NCI-H187 (cell line): ENCODE results near the gene COL4A1.
A peak's percentile ranks its signal among the peaks of the same experiment; 100 is the strongest.

Experiments used
- DNase-seq, 2 experiments: peaks; one replicate each; lab custom pipeline; 2025; lab: John Stamatoyannopoulos, UW

Gene COL4A1

DNA sequence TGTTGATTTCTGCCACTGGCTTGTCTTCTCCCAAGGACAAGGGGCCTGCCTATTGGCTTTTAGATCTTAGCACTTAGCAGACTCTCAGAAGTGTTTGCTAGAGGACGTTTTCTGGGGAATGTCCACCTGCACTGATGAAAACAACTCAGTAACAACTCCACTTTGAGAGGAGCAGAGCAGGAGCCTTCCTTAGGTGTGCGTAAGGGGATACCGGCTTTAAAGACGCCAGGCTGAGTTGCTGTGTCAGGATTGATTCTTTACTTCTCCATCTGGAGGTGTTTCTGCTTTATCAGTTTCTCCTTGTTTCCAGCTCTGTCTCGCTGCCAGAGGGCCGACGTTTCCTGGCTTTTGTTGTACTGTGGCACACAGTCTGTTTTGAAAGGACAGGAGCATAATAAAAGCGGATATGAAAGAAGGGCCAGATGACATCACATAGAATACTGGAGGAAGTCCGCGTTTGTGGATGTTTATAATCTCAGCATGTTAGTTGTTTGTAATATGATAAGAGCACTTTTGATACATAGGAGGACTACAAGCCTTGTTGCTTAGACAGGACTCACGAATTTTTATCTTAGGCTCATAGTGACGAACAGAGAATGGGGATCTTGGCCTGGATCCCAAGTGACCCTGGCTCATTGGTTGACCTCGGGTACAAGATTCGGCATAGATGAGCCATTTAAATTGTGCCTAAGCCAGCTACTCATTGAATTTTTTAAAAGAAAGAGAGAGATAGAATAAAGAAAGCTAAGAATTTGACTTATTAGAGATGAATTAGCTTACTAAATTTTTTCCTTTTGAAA lies 34.7 kb upstream of the COL4A1 start:
- DNase-seq, result no peak

DNA sequence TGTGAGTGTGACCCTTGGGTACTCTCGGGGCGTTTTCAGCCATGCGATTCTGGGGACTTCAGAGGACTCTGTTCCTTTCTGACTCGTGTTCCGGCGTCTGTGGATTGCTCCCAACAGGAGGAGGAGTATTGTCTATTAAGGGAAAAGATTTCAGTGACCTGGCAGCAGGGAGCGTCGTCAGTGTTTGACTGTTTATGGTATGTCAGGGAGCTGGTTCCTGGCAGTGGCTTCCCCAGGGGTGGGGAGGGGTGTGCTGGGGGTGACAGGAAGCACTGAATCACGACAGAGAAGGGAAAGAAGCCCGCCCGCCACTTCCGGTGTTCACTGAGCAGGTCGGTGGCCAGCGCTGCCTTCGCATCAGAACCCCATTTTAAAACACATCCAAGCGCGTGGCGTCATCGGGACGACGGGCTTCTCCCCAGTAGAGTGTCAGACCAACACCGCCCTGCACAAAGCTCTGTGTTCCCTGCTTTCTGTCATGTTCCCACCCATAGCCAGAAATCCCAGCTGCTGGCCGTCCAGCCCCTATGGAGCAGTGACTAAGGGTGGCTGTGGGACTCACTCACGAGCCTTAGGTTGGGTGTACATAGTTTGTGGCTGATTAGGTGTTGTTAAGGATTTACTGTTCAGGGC lies 34.0 kb upstream of the COL4A1 start:
- DNase-seq, result no peak

DNA sequence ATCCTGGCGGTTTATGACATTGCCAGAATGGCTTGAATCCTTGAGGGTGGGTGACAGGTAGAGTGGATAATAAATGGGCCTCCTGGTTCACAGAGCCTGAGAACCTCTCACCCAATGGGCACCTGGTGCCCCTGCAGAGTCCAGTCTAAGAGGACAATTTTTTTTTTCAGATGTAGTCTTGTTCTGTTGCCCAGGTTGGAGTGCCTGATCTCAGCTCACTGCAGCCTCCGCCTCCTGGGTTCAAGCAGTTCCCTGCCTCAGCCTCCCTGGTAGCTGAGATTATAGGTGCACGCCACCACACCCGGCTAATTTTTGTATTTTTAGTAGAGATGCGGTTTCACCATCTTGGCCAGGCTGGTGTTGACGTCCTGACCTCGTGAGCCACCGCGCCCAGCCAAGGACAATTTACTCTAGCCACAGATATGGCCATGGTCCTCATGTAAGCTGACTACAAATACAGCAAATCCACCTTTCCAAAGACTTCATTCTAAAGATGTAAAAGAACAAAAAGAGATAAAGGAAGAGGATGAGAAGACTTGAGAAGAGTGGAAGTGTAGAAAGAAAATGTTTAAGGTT lies 33.1 kb upstream of the COL4A1 start:
- DNase-seq, result no peak

- no peak for DNase-seq
Observed at GRCh38 chr13:110339263-110339662, 32.3 kb upstream of the COL4A1 start.

DNA sequence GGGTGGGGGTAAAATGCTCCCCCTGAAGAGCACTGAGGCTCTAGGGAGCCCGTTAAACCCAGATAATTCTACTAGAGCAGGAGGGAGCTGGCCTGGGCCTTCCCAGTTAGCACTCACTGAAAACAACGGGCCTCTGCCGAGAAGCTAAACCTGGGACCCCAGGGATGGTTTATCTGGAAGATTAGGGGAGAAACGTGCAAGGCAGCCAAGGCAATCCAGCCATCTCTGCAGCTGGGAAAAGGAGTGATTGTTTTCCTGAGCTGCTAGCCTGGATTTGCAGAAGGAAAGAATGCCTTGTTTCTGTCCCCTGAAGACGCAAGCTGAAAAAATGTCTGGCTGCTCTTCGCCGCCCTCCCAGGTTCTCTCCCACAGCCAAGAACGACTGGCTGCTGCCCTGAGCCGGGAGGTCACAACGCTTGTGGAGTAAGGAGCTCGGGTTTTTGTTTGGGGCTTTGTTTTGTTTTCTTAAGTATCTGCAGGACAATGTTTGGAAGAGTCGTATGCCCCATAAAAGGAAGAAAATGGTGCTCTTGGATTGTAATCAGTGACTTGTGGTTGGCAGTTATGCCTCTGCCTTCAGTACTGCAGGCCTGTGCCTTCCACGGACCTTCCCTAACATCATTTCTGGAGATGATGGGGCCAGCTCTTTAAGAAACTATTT lies 31.6 kb upstream of the COL4A1 start:
- no peak for DNase-seq

GRCh38 chr13:110337247-110337646 lies 30.3 kb upstream of the COL4A1 start:
- no peak for DNase-seq

DNA sequence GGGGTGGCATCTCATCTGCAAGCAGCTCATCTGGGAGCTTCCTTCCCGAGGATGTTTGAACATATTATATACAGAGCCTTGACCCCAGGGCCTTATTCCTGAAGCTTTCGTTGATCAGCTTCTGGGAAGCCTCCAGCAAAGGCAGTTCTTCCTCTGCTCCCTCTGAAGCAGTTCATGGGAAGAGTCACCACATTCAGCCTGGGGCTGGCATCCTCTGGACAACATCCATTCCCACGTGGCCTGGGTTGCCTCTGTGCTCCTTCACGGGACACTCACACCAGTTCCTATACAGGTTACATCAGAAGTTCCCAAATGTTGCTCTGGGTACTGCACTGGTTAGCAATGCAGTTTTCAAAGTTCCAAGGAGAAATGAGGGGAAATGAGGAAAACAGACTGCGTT lies 29.7 kb upstream of the COL4A1 start:
- no peak for DNase-seq

DNA sequence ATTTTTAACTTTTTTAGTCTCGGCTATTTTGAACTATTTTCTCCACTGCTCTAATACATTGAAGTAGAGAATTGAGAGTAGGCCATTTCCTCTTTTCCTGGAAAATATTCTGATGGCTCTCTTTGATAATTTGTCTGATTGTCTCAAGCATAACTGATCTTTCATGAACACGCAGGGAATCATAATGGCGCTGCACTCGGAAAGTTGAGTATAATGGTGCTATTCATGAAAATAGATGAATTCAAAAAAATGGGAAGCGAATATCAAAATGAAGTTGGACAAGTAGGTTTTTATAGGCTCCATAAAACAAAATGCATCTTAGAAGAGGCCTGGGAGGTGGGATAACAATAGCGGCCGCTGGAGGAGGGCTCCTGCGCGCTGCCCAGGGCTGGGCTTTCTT lies 29.2 kb upstream of the COL4A1 start:
- DNase-seq, result no peak

DNA sequence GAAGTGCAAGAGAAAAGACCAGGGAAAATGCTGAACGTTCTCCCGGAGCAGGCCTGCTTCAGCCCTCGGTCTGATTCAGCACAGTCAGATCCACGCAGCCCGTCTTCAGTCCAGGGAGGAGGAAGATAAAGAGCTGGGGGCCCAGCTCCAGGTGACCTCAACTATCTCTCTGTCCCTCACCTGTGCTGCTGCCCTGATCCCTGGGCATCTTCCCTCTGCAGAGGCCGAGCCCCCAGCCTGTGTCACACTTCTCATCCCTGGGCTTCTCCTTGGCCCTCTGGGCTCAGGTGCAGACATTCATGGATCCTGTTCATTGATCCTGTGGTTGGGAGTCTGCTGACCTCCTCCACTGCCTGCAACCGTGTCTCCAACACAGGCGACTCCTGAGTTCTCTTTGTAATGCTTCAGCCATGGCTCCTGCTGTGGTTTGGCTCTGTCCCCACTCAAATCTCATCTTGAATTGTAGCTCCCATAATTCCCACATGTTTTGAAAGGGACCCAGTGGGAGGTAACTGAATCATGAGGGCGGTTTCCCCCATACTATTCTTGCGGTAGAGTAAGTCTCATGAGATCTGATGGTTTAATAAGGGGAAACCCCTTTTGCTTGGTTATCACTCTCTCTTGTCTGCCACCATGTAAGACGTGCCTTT lies 28.0 kb upstream of the COL4A1 start:
- no peak for DNase-seq

DNA sequence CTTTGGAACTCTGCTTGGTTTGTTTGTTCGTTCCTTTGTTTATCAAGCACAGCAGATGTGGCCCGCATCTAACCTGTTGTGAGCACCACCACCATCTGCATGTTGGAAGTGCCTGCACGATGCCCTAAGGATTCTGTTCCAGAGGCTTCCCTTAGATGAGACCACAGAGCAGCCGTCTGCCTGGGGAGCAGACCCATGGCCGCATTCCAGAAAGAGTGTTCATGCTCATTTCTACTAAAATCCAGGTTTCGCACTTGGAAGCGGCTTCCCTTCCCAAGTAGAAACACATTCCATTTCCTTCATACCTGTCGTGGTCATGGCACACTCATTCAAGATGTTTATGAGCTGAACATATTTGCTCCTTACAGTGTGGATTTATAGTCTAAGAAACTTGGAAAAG lies 27.3 kb upstream of the COL4A1 start:
- DNase-seq, result no peak

- no peak for DNase-seq
Observed at GRCh38 chr13:110333837-110334236, 26.9 kb upstream of the COL4A1 start.

DNA sequence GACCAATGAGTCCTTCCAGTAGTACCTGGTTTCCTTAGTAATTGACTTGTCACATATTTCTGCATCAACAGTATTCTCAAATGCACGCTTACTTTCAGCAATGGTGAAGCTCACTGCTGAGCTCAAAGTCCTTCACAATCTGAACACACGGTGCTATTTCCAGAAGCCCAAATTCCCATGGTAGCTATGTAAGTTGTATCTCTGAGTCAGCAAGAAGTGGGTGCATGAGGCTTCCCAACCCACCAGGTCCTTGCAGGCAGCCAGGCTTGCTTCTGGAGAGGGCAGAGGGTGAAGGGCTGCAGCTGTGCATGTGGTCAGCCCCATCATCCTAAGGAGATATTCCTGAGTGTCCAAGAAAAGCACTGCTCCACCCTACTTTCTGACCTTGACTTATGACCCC lies 25.8 kb upstream of the COL4A1 start:
- DNase-seq, result no peak

DNA sequence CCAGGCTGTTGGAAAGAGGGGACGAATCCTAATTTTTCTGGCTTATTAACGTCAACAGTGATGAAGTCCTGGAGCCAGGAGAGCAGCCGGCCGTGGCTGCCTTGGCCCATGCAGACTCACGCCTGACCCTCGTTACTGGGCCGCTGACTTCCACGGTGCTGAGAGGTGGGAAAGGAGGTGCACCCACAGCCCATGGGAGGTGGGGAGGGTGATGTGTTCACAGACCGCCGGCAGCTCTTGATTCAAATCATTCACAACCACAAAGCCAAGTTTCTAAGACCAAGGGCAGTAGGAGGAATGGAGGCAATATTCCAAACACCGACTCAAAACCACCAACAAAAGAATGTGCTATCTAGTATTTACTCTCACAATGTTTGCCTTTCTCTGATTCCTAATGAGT lies 24.4 kb upstream of the COL4A1 start:
- no peak for DNase-seq

DNA sequence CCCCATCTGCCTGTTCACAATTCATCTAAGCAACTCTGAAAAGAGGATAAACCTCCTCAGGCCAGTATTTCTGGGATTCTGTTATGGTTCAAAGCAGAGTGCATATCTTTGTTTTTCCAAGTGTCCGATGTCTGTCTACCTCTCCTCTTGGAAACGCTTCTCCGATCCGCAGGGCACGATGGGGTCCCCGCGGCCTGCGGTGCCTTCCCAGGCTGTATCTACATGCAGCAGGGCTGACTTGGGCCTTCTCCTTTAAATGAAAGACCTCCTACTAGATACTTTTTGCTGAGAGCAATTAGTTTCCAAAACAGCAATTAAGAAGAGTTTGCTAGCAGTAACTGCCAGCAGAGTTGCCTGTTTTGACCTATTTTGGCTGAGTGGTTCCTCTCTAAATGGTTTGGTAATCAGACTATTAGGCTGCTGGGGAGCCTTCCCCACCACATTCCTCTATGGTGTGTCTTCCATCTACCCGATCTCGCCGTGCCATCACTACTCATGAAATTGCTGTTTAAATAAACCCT lies 23.6 kb upstream of the COL4A1 start:
- no peak for DNase-seq

- no peak for DNase-seq
Observed at GRCh38 chr13:110329798-110330461, 23.0 kb upstream of the COL4A1 start.

DNA sequence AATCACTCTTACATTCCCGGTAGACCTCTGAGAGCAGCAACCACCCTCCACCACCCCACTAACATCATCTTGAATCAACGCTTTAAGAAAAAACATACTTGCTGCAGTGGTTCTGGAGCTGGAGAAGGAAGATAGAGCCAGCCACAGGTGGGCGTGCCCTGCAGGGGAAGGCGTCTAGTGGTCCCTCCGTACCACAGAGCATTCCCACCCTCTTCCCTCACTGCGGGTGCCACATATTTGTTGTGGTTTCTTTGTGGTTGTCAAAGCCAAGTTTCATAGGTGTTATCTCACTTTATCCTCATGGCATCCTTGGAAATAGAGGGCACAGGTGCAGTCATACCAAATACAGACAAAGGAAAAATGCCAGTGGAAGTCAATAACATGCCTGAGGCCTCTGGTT lies 22.3 kb upstream of the COL4A1 start:
- no peak for DNase-seq

GRCh38 chr13:110328573-110328972 lies 21.6 kb upstream of the COL4A1 start:
- no peak for DNase-seq

GRCh38 chr13:110327051-110327721 lies 20.2 kb upstream of the COL4A1 start:
- DNase-seq, result peak; percentile 29 to 47

- DNase-seq, result no peak
Observed at GRCh38 chr13:110326263-110326904, 19.4 kb upstream of the COL4A1 start.

GRCh38 chr13:110324026-110324749 lies 17.2 kb upstream of the COL4A1 start:
- DNase-seq, result no peak
